HCT116 (cell line): ENCODE results near the gene KLF6. TPM values are rescaled to one million over a fixed set of nuclear protein-coding genes. Genes with fewer than 3 reads are reported as not detected.
A peak's percentile ranks its signal among the peaks of the same experiment; 100 is the strongest.

Experiments
- ATAC-seq: fragments of 200-7000 bp; cut with Tn5 transposase; 2 replicates; pipeline ENCODE4 v1.9.1; 2020; ENCODE audit warnings: mild to moderate bottlenecking, moderate library complexity
- BruUV-seq: library from RNA; stranded (reverse); fragments of 400-500 nt; replicated peaks from 2 replicates; lab custom pipeline; 2021; lab: Mats Ljungman, UMichigan
- CTCF ChIA-PET: fragments of 300-600 bp; sonication (Branson Sonifier 250); formaldehyde crosslinking; loops from one replicate; lab custom pipeline; 2021; ENCODE audit warnings: antibody characterized with exemption; lab: Charles Lee
- POLR2A ChIA-PET: fragments of 300-600, 350-600 bp; sonication (Branson Sonifier 250); formaldehyde crosslinking; loops from one replicate; lab custom pipeline; 2021; ENCODE audit warnings: antibody characterized with exemption; lab: Charles Lee
- RAD21 ChIA-PET, 2 experiments: fragments of 300-600 bp; sonication (Branson Sonifier 250); formaldehyde crosslinking; loops; one replicate each; lab custom pipeline; 2023; ENCODE audit warnings: low total read pairs in 2 of 2; ENCODE audit not compliant: uncharacterized antibody in 2 of 2, unreplicated experiment in 2 of 2, low non-redundant PET in 1 of 2; lab: Charles Lee
- DNase-seq: peaks from one replicate; pipeline ENCODE4 v3.0.0-alpha.2; 2010; ENCODE audit warnings: low read depth, low spot score
- H2AFZ ChIP-seq: fragments of 200-600 bp; shearing (Covaris generic), sonication (generic); 2 replicates; pipeline ENCODE4 v1.6.1; 2017; ENCODE audit warnings: low read depth, mixed run types, mixed read lengths, antibody characterized with exemption, low read length; ENCODE audit not compliant: poor library complexity, severe bottlenecking
- H3K27ac ChIP-seq: 2 replicates; pipeline ENCODE4 v1.5.1; 2012; ENCODE audit warnings: low read depth, low read length
- H3K27me3 ChIP-seq: fragments of 200-600 bp; sonication (generic); 2 replicates; pipeline ENCODE4 v1.6.1; 2016; ENCODE audit warnings: mixed run types, low read length, mixed read lengths; ENCODE audit not compliant: insufficient read depth
- H3K36me3 ChIP-seq, 2 experiments: fragments of 200-500 bp in 1 of 2; fragments of 200-600 bp in 1 of 2; sonication (Bioruptor generic) in 1 of 2; sonication (generic) in 1 of 2; 2 replicates each; pipeline versions ENCODE4 v1.5.1 to v1.6.1; 2014 to 2016; ENCODE audit warnings: low read length in 2 of 2, inconsistent platforms in 1 of 2, mixed read lengths in 1 of 2, mixed run types in 1 of 2; ENCODE audit not compliant: insufficient read depth in 2 of 2, control insufficient read depth in 1 of 2
- H3K4me1 ChIP-seq, 2 experiments: fragments of 200-600 bp in 1 of 2; sonication (generic) in 1 of 2; 2 replicates each; pipeline versions ENCODE4 v1.5.1 to v1.6.1; 2012 to 2017; ENCODE audit warnings: low read length in 2 of 2, inconsistent platforms in 1 of 2, mild to moderate bottlenecking in 1 of 2, mixed read lengths in 1 of 2, mixed run types in 1 of 2, moderate library complexity in 1 of 2; ENCODE audit not compliant: insufficient read depth in 2 of 2, control insufficient read depth in 1 of 2
- H3K4me2 ChIP-seq: fragments of 200-600 bp; sonication (generic); 2 replicates; pipeline ENCODE4 v1.6.1; 2017; ENCODE audit warnings: mixed run types, low read length, mixed read lengths
- H3K4me3 ChIP-seq, 2 experiments: fragments of 200-600 bp in 1 of 2; sonication (generic) in 1 of 2; replicated peaks in 1 of 2; 2 replicates each; pipeline ENCODE4 v1.5.1; 2011 to 2016; ENCODE audit warnings: low read length in 2 of 2, control low read depth in 1 of 2, low read depth in 1 of 2, mild to moderate bottlenecking in 1 of 2, mixed read lengths in 1 of 2, mixed run types in 1 of 2
- H3K79me2 ChIP-seq: fragments of 200-600 bp; sonication (generic); 2 replicates; pipeline ENCODE4 v1.6.1; 2017; ENCODE audit warnings: mild to moderate bottlenecking, mixed run types, low read length, moderate library complexity, mixed read lengths; ENCODE audit not compliant: insufficient read depth
- H3K9ac ChIP-seq: fragments of 200-600 bp; sonication (generic); 2 replicates; pipeline ENCODE4 v1.6.1; 2016; ENCODE audit warnings: low read length, mixed read lengths
- H3K9me2 ChIP-seq: fragments of 200-600 bp; sonication (generic), shearing (Covaris generic); 2 replicates; pipeline ENCODE4 v1.6.1; 2017; ENCODE audit warnings: mixed run types, mild to moderate bottlenecking, moderate library complexity; ENCODE audit not compliant: insufficient read depth
- H3K9me3 ChIP-seq, 2 experiments: fragments of 200-500 bp in 1 of 2; fragments of 200-600 bp in 1 of 2; sonication (Bioruptor generic) in 1 of 2; sonication (generic) in 1 of 2; 2 replicates each; pipeline ENCODE4 v1.6.1; 2014 to 2017; ENCODE audit warnings: low read length in 2 of 2, mixed read lengths in 2 of 2, inconsistent platforms in 1 of 2, low read depth in 1 of 2, mild to moderate bottlenecking in 1 of 2, mixed run types in 1 of 2, moderate library complexity in 1 of 2; ENCODE audit not compliant: control insufficient read depth in 1 of 2, insufficient read depth in 1 of 2
- H4K20me1 ChIP-seq: fragments of 200-600 bp; sonication (generic), shearing (Covaris generic); 2 replicates; pipeline ENCODE4 v1.6.1; 2017; ENCODE audit warnings: mixed run types, mild to moderate bottlenecking, moderate library complexity; ENCODE audit not compliant: insufficient read depth
- CBX3 ChIP-seq: IDR thresholded peaks from 2 replicates; pipeline ENCODE4 v1.6.1; 2012; ENCODE audit warnings: low read depth
- ELF1 ChIP-seq: IDR thresholded peaks from 2 replicates; pipeline ENCODE4 v1.6.1; 2012; ENCODE audit warnings: low read depth, borderline replicate concordance
- JUND ChIP-seq: IDR thresholded peaks from 2 replicates; pipeline ENCODE4 v1.6.1; 2012
- SRF ChIP-seq: IDR thresholded peaks from 2 replicates; pipeline ENCODE4 v1.6.1; 2012; ENCODE audit warnings: low read depth
- ZNF274 ChIP-seq: fragments of 200-500 bp; sonication (Bioruptor generic); IDR thresholded peaks from 2 replicates; pipeline ENCODE4 v1.6.1; 2014; ENCODE audit warnings: mild to moderate bottlenecking, low read depth, low read length, inconsistent platforms
- intact Hi-C: fragments of 100-400 bp; cut with micrococcal nuclease; formaldehyde crosslinking; loops from 2 replicates; pipeline ENCODE4 v1.10.0; 2022
- total RNA-seq: library from RNA; stranded (reverse); gene quantifications from one replicate; pipeline ENCODE4 v1.2.1, GENCODE V29; 2021; ENCODE audit not compliant: unreplicated experiment
- TF ChIP-seq, protein P1 (sequence below), 3 experiments: fragments of 200-600 bp in 1 of 3; sonication (generic) in 1 of 3; IDR thresholded peaks in 2 of 3; conservative IDR thresholded peaks in 1 of 3; 2 replicates each; pipeline ENCODE4 v1.5.1; 2012 to 2017; ENCODE audit warnings: low read depth in 2 of 3, low read length in 2 of 3, antibody characterized with exemption in 1 of 3, borderline replicate concordance in 1 of 3, control low read depth in 1 of 3, mild to moderate bottlenecking in 1 of 3, mixed read lengths in 1 of 3, mixed run types in 1 of 3, moderate library complexity in 1 of 3; ENCODE audit not compliant: insufficient read depth in 1 of 3
- TF ChIP-seq, protein P2 (sequence below): IDR thresholded peaks from 2 replicates; pipeline ENCODE4 v1.6.1; 2011; ENCODE audit warnings: mild to moderate bottlenecking, low read length, moderate library complexity; ENCODE audit not compliant: insufficient replicate concordance; ENCODE audit errors: extremely low read depth

Gene KLF6
- total RNA-seq, 1 experiment from 2014 or later: 82.2 TPM

DNA sequence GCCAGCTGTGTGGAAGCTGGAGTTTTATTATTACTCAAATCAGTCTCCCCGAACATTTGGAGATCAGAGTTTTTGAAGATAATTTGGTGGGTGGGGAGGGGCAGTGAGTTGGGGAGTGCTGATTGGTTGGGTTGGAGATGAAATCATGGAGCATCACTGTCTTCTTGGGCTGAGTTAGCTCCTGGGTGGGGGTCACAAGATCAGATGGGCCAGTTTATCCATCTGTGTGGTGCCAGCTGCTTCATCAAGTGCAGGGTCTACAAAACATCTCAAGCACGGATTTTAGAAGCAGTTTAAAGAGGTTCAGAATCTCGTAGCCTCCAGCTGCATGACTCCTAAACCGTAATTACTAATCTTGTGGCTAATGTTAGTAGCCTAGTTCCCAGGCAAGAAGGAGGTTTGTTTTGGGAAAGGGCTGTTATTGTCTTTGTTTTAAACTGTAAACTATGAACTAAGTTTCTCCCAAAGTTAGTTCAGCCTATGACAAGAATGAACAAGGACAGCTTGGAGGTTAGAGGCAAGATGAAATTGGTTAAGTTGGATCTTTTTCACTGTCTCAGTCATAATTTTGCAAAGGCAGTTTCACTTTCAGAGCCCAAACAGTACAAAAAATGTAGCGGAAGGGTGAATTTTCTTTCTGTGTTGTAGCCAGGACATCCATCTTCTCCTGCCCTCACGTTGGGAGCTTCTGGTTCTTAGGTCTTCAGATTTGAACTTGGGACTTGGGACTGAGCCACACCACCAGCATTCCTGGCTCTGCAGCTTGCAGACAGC, 43.1 kb downstream of the KLF6 start:
- no peak overlapping the region for H3K27ac ChIP-seq
- BruUV-seq: no TSS peak
- no peaks in the 10 kb centered on the region for H3K9me3 ChIP-seq
- H3K27me3 ChIP-seq: no peaks in the 10 kb centered on the region
- H3K4me2 ChIP-seq: no peak overlapping the region
- no peak overlapping the region for H3K9ac ChIP-seq
- H3K9me2 ChIP-seq: no peaks in the 10 kb centered on the region
- H3K4me3 ChIP-seq: no peak overlapping the region
- ChIA-PET RAD21 (no interaction called here), CTCF (no interaction called here), POLR2A (no interaction called here)
- intact Hi-C loops: no loop called here
- H3K79me2 ChIP-seq: no peaks in the 10 kb centered on the region
- TF ChIP-seq CBX3: no peak
- no peak for TF ChIP-seq ELF1
- TF ChIP-seq, protein P1, sequence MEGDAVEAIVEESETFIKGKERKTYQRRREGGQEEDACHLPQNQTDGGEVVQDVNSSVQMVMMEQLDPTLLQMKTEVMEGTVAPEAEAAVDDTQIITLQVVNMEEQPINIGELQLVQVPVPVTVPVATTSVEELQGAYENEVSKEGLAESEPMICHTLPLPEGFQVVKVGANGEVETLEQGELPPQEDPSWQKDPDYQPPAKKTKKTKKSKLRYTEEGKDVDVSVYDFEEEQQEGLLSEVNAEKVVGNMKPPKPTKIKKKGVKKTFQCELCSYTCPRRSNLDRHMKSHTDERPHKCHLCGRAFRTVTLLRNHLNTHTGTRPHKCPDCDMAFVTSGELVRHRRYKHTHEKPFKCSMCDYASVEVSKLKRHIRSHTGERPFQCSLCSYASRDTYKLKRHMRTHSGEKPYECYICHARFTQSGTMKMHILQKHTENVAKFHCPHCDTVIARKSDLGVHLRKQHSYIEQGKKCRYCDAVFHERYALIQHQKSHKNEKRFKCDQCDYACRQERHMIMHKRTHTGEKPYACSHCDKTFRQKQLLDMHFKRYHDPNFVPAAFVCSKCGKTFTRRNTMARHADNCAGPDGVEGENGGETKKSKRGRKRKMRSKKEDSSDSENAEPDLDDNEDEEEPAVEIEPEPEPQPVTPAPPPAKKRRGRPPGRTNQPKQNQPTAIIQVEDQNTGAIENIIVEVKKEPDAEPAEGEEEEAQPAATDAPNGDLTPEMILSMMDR (IDR thresholded peaks at IDR 0.05 in 2 of 3, conservative IDR thresholded peaks at IDR 0.05 in 1 of 3; ENCODE audit: borderline replicate concordance in 1 of 3, insufficient read depth in 1 of 3, low read depth in 2 of 3, low read length in 2 of 3): no peak
- TF ChIP-seq, protein P2, sequence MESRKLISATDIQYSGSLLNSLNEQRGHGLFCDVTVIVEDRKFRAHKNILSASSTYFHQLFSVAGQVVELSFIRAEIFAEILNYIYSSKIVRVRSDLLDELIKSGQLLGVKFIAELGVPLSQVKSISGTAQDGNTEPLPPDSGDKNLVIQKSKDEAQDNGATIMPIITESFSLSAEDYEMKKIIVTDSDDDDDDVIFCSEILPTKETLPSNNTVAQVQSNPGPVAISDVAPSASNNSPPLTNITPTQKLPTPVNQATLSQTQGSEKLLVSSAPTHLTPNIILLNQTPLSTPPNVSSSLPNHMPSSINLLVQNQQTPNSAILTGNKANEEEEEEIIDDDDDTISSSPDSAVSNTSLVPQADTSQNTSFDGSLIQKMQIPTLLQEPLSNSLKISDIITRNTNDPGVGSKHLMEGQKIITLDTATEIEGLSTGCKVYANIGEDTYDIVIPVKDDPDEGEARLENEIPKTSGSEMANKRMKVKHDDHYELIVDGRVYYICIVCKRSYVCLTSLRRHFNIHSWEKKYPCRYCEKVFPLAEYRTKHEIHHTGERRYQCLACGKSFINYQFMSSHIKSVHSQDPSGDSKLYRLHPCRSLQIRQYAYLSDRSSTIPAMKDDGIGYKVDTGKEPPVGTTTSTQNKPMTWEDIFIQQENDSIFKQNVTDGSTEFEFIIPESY: no peak
- TF ChIP-seq SRF: no peak
- TF ChIP-seq ZNF274: no peak
- no peak for TF ChIP-seq JUND
- peak overlapping the region; percentile 64 for H2AFZ ChIP-seq
- ATAC-seq: no peak
- DNase-seq: no peak
- no peaks in the 10 kb centered on the region for H4K20me1 ChIP-seq
- no peaks in the 10 kb centered on the region for H3K36me3 ChIP-seq
- H3K4me1 ChIP-seq: peaks cover 0 to 19% of the 10 kb centered on the region in 2 experiments; a peak in 2 of 4 replicates
